Astrocyte (in vitro differentiated cells and primary cell): ENCODE data around the gene PSMA7. TPM values are rescaled to one million over a fixed set of nuclear protein-coding genes. Genes with fewer than 3 reads are reported as not detected.

Source experiments
- DNase-seq: peaks from one replicate; pipeline ENCODE4 v3.0.0-alpha.2; 2010; ENCODE audit warnings: low read depth
- FAIRE-seq: peaks from 2 replicates; lab custom pipeline; 2011; peaks lifted over from hg19 to GRCh38; lab: Jason Lieb, UNC
- H2AFZ ChIP-seq: 2 replicates; pipeline ENCODE4 v1.6.0; 2012; ENCODE audit warnings: low read depth, low read length, inconsistent platforms
- H3K27ac ChIP-seq: 2 replicates; pipeline ENCODE4 v1.5.1; 2011; ENCODE audit warnings: low read depth, low read length, inconsistent platforms
- H3K27me3 ChIP-seq: 2 replicates; pipeline ENCODE4 v1.6.0; 2011; ENCODE audit warnings: low read length, inconsistent platforms; ENCODE audit not compliant: insufficient read depth
- H3K36me3 ChIP-seq: 2 replicates; pipeline ENCODE4 v1.5.1; 2011; ENCODE audit warnings: low read length, inconsistent platforms; ENCODE audit not compliant: insufficient read depth
- H3K4me1 ChIP-seq: 2 replicates; pipeline ENCODE4 v1.5.1; 2011; ENCODE audit warnings: low read length, inconsistent platforms; ENCODE audit not compliant: insufficient read depth
- H3K4me2 ChIP-seq: 2 replicates; pipeline ENCODE4 v1.6.0; 2012; ENCODE audit warnings: low read length, inconsistent platforms
- H3K4me3 ChIP-seq: 2 replicates; pipeline ENCODE4 v1.5.1; 2011; ENCODE audit warnings: low read depth, mild to moderate bottlenecking, low read length, inconsistent platforms; ENCODE audit not compliant: insufficient read depth
- H3K79me2 ChIP-seq: 2 replicates; pipeline ENCODE4 v1.6.0; 2012; ENCODE audit warnings: mild to moderate bottlenecking, low read length, inconsistent platforms; ENCODE audit not compliant: insufficient read depth
- H3K9ac ChIP-seq: 2 replicates; pipeline ENCODE4 v1.6.0; 2012; ENCODE audit warnings: mild to moderate bottlenecking, low read length, inconsistent platforms
- H3K9me3 ChIP-seq: 2 replicates; pipeline ENCODE4 v1.5.1; 2012; ENCODE audit warnings: low read depth, mild to moderate bottlenecking, low read length, inconsistent platforms; ENCODE audit not compliant: insufficient read depth
- H4K20me1 ChIP-seq: 2 replicates; pipeline ENCODE4 v1.6.0; 2012; ENCODE audit warnings: low read length, inconsistent platforms; ENCODE audit not compliant: insufficient read depth
- H3K27ac Mint-ChIP-seq: one replicate; pipeline ENCODE4 v1.8.0; 2021; ENCODE audit warnings: mild to moderate bottlenecking, mixed read lengths; ENCODE audit not compliant: unreplicated experiment
- H3K27me3 Mint-ChIP-seq: one replicate; pipeline ENCODE4 v1.8.0; 2021; ENCODE audit warnings: low read depth, mixed read lengths; ENCODE audit not compliant: unreplicated experiment
- H3K36me3 Mint-ChIP-seq: one replicate; pipeline ENCODE4 v1.8.0; 2021; ENCODE audit warnings: low read depth, mixed read lengths; ENCODE audit not compliant: unreplicated experiment
- H3K4me1 Mint-ChIP-seq: one replicate; pipeline ENCODE4 v1.8.0; 2021; ENCODE audit warnings: low read depth, mixed read lengths; ENCODE audit not compliant: unreplicated experiment
- H3K4me3 Mint-ChIP-seq: one replicate; pipeline ENCODE4 v1.8.0; 2021; ENCODE audit warnings: mild to moderate bottlenecking, moderate library complexity, mixed read lengths; ENCODE audit not compliant: unreplicated experiment
- H3K9me3 Mint-ChIP-seq: one replicate; pipeline ENCODE4 v1.8.0; 2021; ENCODE audit warnings: mild to moderate bottlenecking, mixed read lengths; ENCODE audit not compliant: unreplicated experiment
- EZH2 ChIP-seq: IDR thresholded peaks from 2 replicates; pipeline ENCODE4 v1.6.1; 2012; ENCODE audit warnings: mild to moderate bottlenecking, low read length, inconsistent platforms; ENCODE audit not compliant: insufficient read depth
- total RNA-seq: library from RNA; stranded (reverse); gene quantifications from 2 replicates; pipeline ENCODE4 v1.2.1, GENCODE V29; 2021
- TF ChIP-seq, protein P1 (sequence below): IDR thresholded peaks from 2 replicates; pipeline ENCODE4 v1.5.1; 2011; ENCODE audit warnings: low read depth, mild to moderate bottlenecking, inconsistent platforms, low read length, moderate library complexity; ENCODE audit not compliant: insufficient read depth

The PSMA7 gene
- total RNA-seq, 1 donor from 2014 or later: 324 TPM

DNA sequence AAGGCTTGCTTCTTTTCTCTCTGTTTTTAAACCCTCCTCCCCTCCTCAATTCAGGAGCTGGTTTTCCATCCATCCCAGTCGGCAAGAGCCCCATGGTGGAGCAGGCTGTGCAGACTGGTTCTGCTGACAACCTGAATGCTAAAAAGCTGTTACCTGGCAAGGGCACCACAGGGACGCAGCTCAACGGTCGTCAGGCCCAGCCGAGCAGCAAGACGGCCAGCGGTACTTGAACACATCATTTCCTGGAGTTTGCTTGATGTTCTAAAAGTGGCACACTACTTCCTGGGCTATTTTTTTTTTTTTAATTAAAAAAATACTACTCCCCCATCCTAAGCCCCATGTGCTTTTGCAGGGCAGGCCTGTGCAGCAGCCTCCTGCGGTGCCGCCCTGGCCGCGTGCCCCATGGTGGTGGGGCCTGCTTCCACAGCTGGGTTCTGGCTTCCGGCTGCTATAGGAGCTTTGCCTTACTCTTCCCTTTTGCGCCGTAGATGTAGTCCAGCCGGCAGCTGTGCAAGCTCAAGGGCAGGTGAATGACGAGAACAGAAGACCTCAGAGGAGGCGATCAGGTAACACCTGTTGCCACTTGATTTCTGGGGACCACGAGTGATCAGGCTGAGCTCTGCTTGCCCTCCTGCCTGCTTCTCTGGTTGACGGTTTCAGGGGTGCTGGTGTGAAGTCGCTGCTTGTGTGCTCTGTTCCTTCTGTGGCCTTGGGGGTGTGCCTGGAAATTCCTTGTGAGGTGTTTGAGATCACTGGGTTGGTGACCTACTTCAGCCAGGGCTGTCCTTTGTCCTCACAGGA lies 13.3 kb downstream of the PSMA7 start:
- peaks cover 5% of the 10 kb centered on the region for H3K4me1 ChIP-seq
- TF ChIP-seq, protein P1, sequence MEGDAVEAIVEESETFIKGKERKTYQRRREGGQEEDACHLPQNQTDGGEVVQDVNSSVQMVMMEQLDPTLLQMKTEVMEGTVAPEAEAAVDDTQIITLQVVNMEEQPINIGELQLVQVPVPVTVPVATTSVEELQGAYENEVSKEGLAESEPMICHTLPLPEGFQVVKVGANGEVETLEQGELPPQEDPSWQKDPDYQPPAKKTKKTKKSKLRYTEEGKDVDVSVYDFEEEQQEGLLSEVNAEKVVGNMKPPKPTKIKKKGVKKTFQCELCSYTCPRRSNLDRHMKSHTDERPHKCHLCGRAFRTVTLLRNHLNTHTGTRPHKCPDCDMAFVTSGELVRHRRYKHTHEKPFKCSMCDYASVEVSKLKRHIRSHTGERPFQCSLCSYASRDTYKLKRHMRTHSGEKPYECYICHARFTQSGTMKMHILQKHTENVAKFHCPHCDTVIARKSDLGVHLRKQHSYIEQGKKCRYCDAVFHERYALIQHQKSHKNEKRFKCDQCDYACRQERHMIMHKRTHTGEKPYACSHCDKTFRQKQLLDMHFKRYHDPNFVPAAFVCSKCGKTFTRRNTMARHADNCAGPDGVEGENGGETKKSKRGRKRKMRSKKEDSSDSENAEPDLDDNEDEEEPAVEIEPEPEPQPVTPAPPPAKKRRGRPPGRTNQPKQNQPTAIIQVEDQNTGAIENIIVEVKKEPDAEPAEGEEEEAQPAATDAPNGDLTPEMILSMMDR: no peak
- TF ChIP-seq EZH2: no peak
- H2AFZ ChIP-seq: no peak overlapping the region
- H3K79me2 ChIP-seq: peaks cover 25% of the 10 kb centered on the region
- peaks cover 44% of the 10 kb centered on the region for H3K36me3 ChIP-seq
- Mint-ChIP-seq H3K4me3 (no peak overlapping the region), H3K4me1 (no peaks in the 10 kb centered on the region), H3K27ac (no peak overlapping the region), H3K9me3 (no peaks in the 10 kb centered on the region), H3K27me3 (no peaks in the 10 kb centered on the region), H3K36me3 (peaks cover 28% of the 10 kb centered on the region)
- no peaks in the 10 kb centered on the region for H3K9me3 ChIP-seq
- no peak for DNase-seq
- no peak overlapping the region for H3K27ac ChIP-seq
- no peak for FAIRE-seq
- no peak overlapping the region for H3K9ac ChIP-seq
- no peaks in the 10 kb centered on the region for H3K27me3 ChIP-seq
- H4K20me1 ChIP-seq: peaks cover 82% of the 10 kb centered on the region
- H3K4me2 ChIP-seq: no peak overlapping the region
- H3K4me3 ChIP-seq: no peak overlapping the region

DNA sequence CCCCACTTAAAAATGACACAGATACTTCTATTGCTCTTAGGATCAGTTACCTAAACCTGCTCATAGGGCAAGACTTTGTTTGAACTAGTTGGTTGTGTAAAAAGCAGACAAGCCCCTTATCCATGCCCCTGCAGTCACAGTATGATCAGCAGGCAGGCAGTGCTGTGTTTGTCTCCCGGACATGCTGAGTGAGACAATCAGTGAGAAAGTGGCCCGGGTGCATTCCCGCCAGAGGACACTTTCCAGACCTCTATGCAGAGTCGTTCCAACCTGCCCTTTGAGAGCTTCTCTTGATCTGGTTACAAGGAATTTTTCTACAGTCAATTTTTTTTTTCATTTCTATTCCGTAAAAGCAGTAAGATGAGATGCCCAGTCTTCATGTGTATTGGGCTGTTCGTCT lies 14.7 kb downstream of the PSMA7 start:
- H3K4me3 Mint-ChIP-seq: no peak overlapping the region

More for the DNA sequence above, 14.7 kb downstream of the PSMA7 start:
- Mint-ChIP-seq H3K27me3 (no peaks in the 10 kb centered on the region), H3K9me3 (no peaks in the 10 kb centered on the region), H3K27ac (no peak overlapping the region), H3K4me1 (peaks cover under 1% of the 10 kb centered on the region), H3K36me3 (peaks cover 33% of the 10 kb centered on the region)
- Histone ChIP-seq H2AFZ (no peak overlapping the region), H3K4me2 (no peak overlapping the region), H3K9me3 (no peaks in the 10 kb centered on the region), H3K27me3 (no peaks in the 10 kb centered on the region), H4K20me1 (peaks cover 84% of the 10 kb centered on the region), H3K36me3 (peaks cover 48% of the 10 kb centered on the region), H3K9ac (no peak overlapping the region), H3K27ac (no peak overlapping the region), H3K4me3 (no peak overlapping the region), H3K4me1 (peaks cover 13% of the 10 kb centered on the region), H3K79me2 (peaks cover 39% of the 10 kb centered on the region)
- DNase-seq: no peak
- no peak for FAIRE-seq
- TF ChIP-seq, protein P1: no peak
- no peak for TF ChIP-seq EZH2
